ENCODE measurements around the gene SPATA46. TPM values are rescaled to one million over a fixed set of nuclear protein-coding genes. Genes with fewer than 3 reads are reported as not detected.

The SPATA46 gene
- total RNA-seq, 2 experiments from 2014 or later: not detected

DNA sequence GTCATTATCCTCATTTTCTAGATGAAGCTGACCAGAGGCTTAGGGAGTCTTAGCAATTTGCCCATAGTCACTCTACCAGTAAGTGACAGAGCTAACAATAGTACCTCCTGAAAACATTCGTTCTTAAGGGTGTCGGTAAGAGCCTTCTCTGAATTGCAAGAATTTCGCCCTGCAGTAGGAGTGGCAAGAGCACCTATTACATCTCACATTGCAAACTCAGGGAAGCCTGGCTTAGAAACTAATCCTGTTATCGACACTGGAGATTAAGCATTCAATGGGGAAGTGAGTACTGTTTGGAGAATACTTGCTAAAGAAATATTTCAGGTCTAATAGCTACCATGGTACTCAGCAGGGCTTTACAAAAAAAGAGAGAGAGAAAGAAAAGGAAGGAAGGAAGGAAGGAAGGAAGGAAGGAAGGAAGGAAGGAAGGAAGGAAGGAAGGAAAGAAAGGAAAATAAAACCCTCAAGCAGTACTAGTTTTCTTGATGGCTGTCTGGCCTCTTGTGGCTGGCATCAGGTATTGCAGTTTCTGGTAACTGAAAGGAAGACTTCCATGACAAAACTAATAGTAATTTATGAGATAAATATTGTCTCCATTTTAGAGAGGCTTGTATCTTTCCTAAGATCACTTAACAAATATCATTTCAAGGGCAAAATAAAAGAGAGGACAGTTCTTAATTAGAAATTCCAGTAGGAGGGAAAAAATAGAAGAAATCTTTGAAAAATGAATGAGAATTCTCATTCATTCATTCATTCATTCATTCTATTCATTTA lies 15.3 kb upstream of the SPATA46 start:
- ChIA-PET POLR2A (no interaction called here), CTCF (interaction anchor here (1.3 kb wide), 1 partner anchor 336 kb away, joined by 4 read pairs; no protein-coding TSS in a partner anchor)

DNA sequence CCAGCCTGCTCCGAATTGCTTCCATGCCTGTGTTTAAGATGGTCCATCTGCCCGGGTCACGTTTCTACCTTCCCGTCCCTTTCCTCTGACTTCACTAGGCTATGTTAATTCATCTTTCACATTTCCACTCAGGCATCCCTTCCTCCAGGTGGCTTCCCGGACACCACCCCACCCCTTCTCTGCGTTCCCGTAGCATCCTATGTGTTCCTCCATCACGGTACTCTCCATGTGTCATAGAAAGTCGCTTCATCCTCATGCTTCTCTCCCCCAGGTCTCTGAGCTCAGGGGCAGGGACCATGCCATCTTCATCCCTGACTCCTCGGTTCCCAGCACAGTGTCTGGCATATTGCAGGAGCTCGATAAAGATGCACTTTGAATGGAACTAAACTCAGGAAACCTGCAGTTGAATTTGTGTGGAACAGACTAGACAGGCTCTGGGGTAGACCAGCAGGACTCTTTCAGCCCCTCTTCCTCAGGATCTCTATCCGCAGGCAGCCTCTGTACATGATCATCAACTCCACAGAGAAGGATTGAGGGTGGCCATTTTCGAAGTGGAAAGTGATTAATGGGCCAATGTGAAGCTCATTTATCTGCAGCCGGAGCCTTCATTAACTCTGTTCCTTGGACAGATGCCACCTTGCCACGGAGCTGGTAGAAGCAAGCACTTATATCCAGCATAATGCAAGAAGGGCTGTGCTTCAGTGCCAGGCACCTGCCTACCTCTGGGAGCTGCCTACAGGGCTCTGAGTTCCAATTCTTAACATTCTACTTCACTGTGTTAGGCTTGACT lies 13.9 kb upstream of the SPATA46 start:
- POLR2A ChIA-PET: no interaction called here
- CTCF ChIA-PET: interaction anchor here (1.3 kb wide), 1 partner anchor 334 kb away, joined by 4 read pairs; no protein-coding TSS in a partner anchor

DNA sequence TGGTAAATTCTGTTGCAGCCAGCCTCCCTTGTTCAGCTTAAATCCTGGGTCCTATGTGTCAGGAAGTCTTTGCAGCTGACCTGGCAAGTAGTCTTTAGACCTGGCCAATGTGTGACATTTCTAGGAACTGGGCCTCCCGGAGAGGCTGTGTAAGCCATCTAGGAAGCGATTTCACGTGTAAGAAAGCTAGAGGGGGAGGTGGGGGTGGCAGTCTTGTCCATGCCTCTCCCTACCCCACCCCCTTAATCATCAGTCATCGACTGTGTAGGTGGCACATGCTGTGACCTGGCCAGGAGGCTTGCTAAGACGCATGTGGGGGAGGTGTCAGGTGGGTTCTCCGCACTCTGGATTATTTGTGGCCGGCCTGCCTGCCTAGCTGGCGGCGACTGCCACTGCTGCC lies 13.3 kb upstream of the SPATA46 start:
- CTCF ChIA-PET: no interaction called here
- POLR2A ChIA-PET: no interaction called here

DNA sequence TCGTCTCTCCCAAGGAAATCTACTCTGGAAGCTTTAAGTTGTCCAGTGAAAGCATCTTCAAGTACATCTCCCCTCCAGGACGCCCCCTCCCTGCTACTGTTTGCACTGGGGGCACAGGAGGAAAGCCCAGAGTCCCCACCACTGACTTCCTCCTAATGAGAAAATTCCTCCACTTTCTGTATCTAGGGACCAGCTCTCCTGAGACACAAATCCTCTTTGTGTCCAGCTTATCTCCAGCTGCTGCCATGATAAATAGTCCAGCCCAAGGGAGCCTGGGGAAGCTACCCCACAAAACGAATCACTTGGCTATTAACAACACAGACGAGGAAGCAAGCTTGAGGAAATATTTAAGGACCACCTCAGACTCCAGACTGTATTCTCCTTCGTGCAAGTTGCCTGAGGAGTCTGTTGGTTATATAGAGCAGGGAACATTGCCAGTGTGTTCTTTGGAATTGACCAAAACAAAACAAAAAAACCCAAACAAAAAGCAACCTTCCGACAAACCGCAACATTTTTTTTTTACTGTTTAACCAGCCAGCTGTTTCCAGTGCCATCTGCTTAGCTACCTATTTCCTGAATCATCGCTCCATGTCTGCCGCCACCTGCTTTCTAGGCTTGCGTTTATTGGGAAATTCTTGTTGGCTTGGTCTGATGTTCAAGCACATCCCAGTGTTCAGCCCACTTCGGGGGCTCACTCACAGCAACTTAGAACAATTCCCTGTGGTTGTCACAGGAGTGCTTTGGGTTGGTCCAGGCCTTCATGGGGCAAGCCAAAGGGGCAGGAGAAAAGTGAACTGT lies 12.6 kb upstream of the SPATA46 start:
- CTCF ChIA-PET: interaction anchor here (1.3 kb wide), 1 partner anchor 333 kb away, joined by 4 read pairs; no protein-coding TSS in a partner anchor
- POLR2A ChIA-PET: no interaction called here

DNA sequence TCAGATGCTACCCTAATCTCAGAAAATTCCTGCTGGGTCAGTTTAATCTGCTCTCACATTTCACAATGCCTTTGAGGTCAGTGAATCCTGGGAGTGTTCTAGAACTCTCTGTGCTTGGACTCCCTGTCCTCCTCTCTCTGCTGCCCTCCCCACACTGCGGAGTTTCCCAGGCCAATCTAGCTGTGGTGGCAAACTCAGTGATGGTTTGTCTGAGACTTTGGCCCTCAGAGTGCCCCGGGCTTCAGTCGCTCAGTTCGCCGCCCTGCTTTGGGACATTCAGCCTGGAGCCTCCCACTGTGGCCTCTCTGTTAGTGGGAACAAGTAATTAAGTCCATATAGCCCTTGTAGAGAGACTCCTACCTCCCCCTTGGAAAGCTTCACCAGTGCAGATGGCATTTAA lies 12.0 kb upstream of the SPATA46 start:
- CTCF ChIA-PET: interaction anchor here (1.3 kb wide), 1 partner anchor 332 kb away, joined by 4 read pairs; no protein-coding TSS in a partner anchor
- POLR2A ChIA-PET: no interaction called here

DNA sequence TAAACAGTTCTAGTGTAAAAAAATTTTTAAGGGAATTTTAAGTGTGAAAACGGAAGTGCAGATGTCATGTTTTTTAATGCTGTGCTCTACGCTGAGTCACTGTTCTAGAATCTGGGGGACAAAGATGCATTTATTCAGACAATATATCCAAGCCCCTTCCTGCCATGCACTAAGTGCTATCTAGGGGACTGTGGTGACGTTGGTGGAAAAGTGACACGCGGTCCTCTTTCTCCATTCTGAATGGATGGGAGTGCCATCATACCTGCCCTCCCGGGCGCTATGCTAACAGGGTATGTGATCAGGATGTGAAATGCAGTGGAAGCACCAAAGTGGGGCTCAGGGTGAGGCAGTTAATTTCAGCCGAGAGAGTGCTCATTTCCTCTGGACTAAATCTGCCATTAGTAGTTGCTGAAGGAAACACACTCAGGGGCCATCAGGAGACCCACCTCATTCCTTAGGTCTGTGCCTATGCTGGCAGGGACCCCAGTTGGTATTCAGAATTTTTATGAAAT lies 11.5 kb upstream of the SPATA46 start:
- ChIA-PET CTCF (interaction anchor here (1.3 kb wide), 1 partner anchor 332 kb away, joined by 4 read pairs; no protein-coding TSS in a partner anchor), POLR2A (no interaction called here)

DNA sequence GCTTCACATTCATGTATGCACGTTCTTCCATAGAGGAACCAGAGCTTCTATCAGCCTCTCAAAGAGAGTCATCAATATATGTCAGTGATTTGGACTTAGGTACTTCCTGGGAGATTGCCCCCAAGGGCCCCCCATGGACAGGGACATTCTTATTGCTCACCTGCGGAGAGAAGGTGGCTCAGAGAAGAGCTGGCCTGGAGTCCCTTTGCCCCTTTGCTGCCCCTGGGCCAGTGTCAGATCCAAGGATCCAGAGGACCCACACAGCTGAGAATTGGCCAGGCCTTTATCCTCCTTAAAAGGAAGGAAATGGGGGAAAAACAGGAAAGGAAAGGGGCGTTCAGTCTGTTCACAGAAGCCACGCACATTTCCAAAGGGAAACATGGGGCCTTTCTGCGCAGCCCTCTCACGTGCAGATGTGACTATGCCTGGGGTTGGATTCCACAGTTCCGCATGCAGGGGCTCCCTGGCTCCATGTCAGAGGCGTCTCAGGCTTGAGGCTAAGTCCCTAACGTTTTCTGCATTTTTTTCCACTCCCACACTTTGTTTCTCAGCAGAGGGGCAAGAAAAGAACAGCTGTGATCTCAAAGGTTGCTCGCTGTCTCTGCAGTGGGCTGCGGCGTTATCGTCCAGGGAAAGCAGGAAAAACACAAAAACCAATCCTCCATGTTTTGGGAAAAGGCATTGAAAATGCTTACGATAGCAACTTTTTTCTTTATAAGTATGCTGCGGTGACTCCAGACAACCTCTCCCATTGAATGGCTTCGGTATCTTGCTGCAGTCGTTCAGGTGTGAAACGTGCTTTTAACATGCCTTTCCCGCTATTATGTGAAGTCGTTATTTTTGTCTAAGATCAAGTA lies 10.8 kb upstream of the SPATA46 start:
- ChIA-PET POLR2A (no interaction called here), CTCF (no interaction called here)

DNA sequence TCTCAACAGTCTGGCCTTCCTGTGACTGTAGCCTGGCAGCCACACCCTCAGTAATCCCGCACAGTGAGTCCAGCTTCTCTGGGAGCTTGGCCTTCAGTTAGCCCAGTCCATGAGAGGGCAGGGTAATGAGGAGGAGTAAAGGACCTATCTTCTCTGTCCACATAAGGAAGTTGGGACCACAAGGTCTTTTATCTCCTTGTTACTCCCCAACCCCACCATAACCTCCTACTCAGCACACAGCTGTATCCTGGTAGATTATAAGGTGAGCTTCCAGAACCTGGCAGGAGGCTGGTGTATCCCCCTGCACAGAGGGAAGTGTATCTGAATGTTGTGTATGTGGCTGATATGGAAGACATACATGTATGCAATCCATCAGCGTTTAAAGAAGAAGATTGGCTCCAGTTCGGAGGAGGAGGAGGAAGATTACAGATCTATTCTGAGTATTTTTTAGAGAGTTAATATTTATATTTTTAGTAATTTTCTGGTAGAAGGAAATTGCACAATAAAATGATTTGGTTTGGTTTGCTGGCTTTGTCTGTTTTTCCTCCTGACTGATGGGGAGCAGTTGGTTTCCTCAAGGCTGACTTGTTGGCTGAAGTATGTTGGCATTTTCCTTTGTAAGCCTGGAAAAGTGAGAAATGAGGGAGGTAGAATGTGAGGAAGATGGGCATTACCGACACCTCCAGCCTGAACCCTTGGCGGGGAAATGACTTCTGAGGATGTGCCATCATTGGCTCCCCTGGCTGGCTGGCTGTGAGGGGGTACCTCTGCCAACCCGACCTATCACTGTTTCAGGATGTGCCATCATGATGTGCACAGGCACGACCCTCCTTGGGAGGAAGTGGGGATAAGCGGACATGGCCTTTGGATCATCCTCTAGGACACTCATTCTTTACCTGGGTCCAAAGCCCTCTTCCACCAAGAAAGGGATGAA lies 9.9 kb upstream of the SPATA46 start:
- ChIA-PET CTCF (no interaction called here), POLR2A (no interaction called here)

DNA sequence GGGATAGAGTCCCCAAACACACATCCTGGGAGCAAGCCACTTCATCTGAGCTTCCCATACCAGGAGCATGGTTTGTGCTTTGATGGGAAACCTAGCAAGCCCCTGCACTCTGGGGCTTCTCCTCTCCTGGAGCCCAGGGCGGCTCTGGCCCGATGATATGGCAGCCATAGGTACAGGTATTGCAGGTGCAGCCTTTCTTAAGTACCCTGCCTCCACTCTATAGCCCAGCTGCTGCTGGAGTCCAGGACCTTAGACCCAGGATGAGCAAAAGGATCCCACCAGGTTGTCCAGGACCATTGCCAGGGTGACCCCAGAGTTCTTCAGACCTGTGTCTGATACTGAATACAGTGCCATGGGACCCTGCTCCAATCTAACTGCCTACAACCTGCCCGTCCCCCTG lies 9.0 kb upstream of the SPATA46 start:
- POLR2A ChIA-PET: no interaction called here
- CTCF ChIA-PET: no interaction called here

DNA sequence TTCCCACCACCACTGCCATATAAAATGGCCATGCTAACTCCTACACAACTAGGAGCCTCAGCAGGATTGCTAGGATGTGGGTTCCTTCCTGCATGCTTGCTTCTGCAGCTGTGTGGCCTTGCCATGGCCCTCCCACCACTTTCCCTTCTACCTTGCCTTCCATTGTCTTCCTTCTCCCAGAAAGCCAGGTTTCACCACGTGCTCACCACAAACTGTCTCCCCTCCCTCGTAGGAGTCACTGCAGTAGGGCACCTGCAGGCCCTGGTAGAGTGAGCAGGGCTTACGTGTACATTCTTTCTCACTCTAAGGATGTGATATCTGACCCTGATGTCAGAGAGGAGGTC lies 8.6 kb upstream of the SPATA46 start:
- ChIA-PET POLR2A (no interaction called here), CTCF (no interaction called here)

DNA sequence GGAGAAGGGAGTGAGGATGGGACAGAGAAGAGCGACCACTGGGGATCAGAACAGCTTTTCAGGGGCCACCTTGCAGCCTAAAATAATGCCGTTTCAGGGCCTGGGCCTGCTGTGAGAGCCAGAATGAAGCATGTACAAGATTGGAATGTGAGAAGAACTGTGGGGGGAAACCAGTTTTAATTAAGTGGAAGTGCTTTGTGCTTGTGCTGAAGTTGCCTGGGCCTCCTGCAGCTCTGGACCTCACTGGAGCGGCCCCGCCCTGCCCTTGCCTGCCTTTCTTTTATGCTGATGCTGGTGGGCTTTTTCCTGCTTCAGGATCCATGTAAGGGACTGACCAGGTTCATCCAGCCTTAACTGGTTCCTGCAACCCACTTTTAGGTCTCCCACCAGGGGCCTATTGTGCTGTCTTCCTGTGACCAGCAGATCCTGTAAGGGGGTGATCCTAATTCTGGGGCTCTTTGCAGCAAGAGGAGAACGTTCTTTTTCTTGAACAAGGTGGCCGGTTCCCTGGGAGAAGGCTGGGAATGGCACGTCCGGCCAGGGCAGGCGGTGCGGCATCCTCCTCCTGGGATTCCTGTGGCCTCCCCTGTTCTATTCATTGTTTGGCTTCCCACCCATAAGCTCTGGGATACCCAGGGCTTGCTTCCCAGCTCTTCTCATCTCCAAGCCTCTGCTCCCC lies 8.1 kb upstream of the SPATA46 start:
- CTCF ChIA-PET: no interaction called here
- POLR2A ChIA-PET: no interaction called here

DNA sequence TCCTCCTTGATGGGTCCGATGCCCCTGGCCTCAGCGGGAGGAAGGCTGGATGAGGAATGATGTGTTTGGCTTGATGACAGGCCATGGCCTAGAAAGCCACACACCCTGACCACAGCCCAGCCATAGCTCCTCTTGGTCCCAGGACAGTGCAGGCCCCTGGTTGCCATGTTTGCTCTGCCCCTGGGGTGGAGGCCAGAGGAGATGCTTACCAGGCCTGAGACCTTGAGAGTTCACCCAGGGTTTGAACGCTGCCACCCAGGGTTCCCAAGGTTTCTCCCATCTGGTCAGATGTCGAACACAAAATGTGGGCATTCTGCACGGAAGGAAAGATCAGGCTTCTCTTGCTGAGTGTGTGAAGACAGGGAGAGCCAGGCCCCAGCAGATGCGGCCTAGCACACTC lies 7.5 kb upstream of the SPATA46 start:
- ChIA-PET POLR2A (no interaction called here), CTCF (no interaction called here)

DNA sequence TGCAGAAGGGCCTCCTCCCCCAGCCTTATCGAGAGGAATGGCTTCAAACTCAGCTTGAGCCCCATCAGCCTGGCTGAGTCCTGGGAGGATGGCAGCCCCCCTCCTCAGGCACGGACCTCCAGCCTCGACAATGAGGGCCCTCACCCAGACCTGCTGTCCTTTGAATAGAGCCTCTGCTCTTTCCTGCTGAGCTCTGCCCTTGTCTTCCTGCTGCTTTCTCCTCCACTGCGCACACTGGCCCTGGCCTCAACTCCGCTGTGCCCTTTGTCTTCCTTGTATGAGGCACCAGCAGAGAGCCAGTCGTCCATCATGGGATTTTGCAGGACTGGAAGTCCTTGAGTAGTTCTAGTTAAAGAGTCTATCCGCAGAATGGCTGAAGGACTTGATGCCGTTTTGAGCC lies 6.9 kb upstream of the SPATA46 start:
- CTCF ChIA-PET: no interaction called here
- POLR2A ChIA-PET: no interaction called here

DNA sequence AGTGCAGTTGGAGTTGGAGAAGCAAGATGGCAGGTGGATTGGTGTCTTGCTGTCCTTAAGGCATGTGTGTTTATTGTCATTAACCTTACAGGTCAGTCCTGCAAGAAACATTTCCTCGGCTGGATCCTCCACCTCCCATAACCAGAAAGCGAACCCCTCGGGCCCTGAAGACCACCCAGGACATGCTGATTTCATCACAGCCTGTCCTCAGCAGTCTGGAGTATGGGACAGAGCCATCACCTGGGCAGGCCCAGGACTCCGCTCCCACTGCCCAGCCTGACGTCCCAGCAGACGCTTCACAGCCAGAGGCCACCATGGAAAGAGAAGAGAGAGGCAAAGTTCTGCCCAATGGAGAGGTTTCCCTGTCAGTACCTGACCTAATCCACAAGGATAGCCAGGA lies 6.4 kb upstream of the SPATA46 start:
- ChIA-PET POLR2A (no interaction called here), CTCF (no interaction called here)

DNA sequence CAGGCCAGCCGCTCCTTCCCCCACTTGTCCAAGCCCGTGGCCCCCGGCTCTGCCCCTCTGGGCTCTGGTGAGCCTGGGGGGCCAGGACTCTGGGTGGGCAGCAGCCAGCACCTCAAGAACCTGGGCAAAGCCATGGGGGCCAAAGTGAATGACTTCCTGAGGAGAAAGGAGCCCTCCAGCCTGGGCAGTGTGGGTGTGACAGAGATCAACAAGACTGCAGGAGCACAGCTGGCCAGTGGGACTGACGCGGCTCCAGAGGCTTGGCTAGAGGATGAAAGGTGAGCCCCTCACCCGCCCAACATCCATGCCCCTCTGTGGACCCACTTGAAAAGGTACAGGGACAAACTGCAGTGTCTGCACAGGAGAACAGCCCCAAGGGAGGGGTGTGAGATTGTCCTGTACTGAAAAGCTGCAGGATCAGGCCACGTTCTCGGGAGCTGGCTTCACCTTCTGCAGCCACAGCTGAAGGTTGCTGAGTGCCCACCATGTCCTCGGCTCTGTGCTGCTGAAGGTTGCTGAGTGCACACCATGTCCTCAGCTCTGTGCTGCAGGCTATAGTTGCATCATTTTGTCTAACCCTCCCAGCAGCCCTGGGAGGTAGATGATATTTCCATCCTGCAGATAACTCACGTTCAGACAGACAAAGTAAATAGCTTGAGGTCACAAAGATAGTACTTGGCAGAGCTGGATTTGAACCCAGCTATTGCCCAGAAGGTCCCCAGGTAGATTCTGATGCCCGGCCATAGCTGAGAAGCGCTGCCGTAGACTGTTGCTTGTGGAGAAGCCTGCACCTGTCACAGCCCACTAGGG lies 5.5 kb upstream of the SPATA46 start:
- ChIA-PET CTCF (no interaction called here), POLR2A (no interaction called here)

DNA sequence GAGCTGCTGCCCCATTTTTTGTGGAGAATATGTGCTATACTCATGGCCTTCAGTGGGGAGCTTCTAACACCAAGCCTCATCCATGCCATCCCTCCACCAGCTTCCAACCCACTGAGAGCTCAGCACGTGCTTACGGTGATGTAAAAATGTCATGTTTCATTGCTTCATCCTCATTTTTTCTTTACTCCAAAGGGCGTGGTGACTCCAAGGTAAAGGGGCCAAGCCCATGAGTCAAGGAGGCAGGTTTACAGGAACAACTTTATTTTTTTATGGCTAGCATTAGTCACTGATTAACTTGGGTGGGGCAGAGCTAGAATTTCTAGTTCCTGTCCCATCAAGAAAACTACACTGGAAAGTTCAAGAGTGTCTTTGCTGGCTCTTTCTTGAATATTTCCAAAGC lies 4.7 kb upstream of the SPATA46 start, which contains the start of gene C1orf226:
TSS of gene C1orf226 (plus strand) at position 346 of the 400 bp plus-strand sequence. CDS start 174 bp downstream, outside the sequence.
- ChIA-PET POLR2A (no interaction called here), CTCF (no interaction called here)
